H1 (cell line): ENCODE results near the gene PIP5K1C. TPM values are rescaled to one million over a fixed set of nuclear protein-coding genes. Genes with fewer than 3 reads are reported as not detected.

Experiments used
- CTCF ChIA-PET: fragments of 300-600 bp; sonication (Branson Sonifier 250); formaldehyde crosslinking; loops from one replicate; lab custom pipeline; 2021; ENCODE audit not compliant: partially characterized antibody; lab: Charles Lee
- POLR2A ChIA-PET: fragments of 300-600 bp; sonication (Branson Sonifier 250); formaldehyde crosslinking; loops from one replicate; lab custom pipeline; 2021; ENCODE audit warnings: inconsistent platforms; ENCODE audit not compliant: partially characterized antibody; lab: Charles Lee
- DNase-seq, 2 experiments: peaks; one replicate each; pipeline versions ENCODE4 v3.0.0 to v3.0.0-alpha.2; 2010 to 2022; ENCODE audit warnings: low spot score in 2 of 2, low read depth in 1 of 2, mixed read lengths in 1 of 2
- FAIRE-seq: peaks from 2 replicates; lab custom pipeline; 2011; peaks lifted over from hg19 to GRCh38; lab: Jason Lieb, UNC
- H2AFZ ChIP-seq: 2 replicates; pipeline ENCODE4 v1.8.1; 2012; ENCODE audit warnings: low read length, inconsistent platforms
- H2AK5ac ChIP-seq: 2 replicates; pipeline ENCODE4 v1.6.1; 2013; ENCODE audit warnings: low read depth, low read length
- H2BK120ac ChIP-seq: replicated peaks from 2 replicates; pipeline ENCODE3; 2013; ENCODE audit warnings: low read depth, low read length, inconsistent platforms
- H2BK12ac ChIP-seq: 2 replicates; pipeline ENCODE4 v1.6.1; 2013; ENCODE audit warnings: low read depth, low read length
- H2BK15ac ChIP-seq: 2 replicates; pipeline ENCODE4 v1.6.1; 2013; ENCODE audit warnings: low read length
- H2BK20ac ChIP-seq: 2 replicates; pipeline ENCODE4 v1.6.1; 2013; ENCODE audit warnings: low read length
- H2BK5ac ChIP-seq: 2 replicates; pipeline ENCODE4 v1.6.1; 2013; ENCODE audit warnings: low read depth, low read length
- H3K14ac ChIP-seq: 2 replicates; pipeline ENCODE4 v1.6.1; 2013; ENCODE audit warnings: inconsistent platforms; ENCODE audit not compliant: insufficient read length
- H3K18ac ChIP-seq: 2 replicates; pipeline ENCODE4 v1.6.1; 2013; ENCODE audit warnings: low read length; ENCODE audit errors: extremely low read depth
- H3K23ac ChIP-seq: 2 replicates; pipeline ENCODE4 v1.6.1; 2013; ENCODE audit warnings: inconsistent platforms; ENCODE audit not compliant: insufficient read length
- H3K23me2 ChIP-seq: 2 replicates; pipeline ENCODE4 v1.6.1; 2013; ENCODE audit warnings: low read depth, low read length
- H3K27ac ChIP-seq: 2 replicates; pipeline ENCODE4 v1.6.1; 2011; ENCODE audit warnings: low read depth, low read length, inconsistent platforms
- H3K27me3 ChIP-seq, 4 experiments: replicated peaks in 1 of 4; 1 replicate in 1 of 4; 2 replicates in 3 of 4; pipeline versions ENCODE4 v1.6.1 to v1.8.1; 2011 to 2013; ENCODE audit warnings: low read length in 3 of 4, mild to moderate bottlenecking in 3 of 4, inconsistent platforms in 2 of 4, mixed read lengths in 2 of 4, moderate library complexity in 1 of 4; ENCODE audit not compliant: control insufficient read depth in 3 of 4, insufficient read depth in 3 of 4; ENCODE audit errors: extremely low read depth in 1 of 4
- H3K36me3 ChIP-seq, 4 experiments: 2 replicates each; pipeline versions ENCODE4 v1.6.1 to v1.8.1; 2011 to 2013; ENCODE audit warnings: mild to moderate bottlenecking in 4 of 4, low read length in 3 of 4, moderate library complexity in 2 of 4, control low read depth in 1 of 4, inconsistent platforms in 1 of 4; ENCODE audit not compliant: insufficient read depth in 4 of 4, control insufficient read depth in 2 of 4
- H3K4ac ChIP-seq: replicated peaks from 2 replicates; pipeline ENCODE3; 2013; ENCODE audit warnings: low read length, low read depth, mixed read lengths, inconsistent platforms; ENCODE audit not compliant: insufficient read length
- H3K4me1 ChIP-seq, 4 experiments: replicated peaks in 1 of 4; 1 replicate in 1 of 4; 2 replicates in 3 of 4; pipeline versions ENCODE4 v1.6.1 to v1.8.1; 2011 to 2013; ENCODE audit warnings: low read length in 3 of 4, inconsistent platforms in 2 of 4, mixed read lengths in 1 of 4; ENCODE audit not compliant: insufficient read depth in 4 of 4, control insufficient read depth in 3 of 4
- H3K4me2 ChIP-seq, 2 experiments: 2 replicates each; pipeline versions ENCODE4 v1.6.1 to v1.8.1; 2011 to 2013; ENCODE audit warnings: low read depth in 2 of 2, low read length in 2 of 2, control low read depth in 1 of 2, inconsistent platforms in 1 of 2, mild to moderate bottlenecking in 1 of 2; ENCODE audit not compliant: insufficient read depth in 1 of 2
- H3K4me3 ChIP-seq, 4 experiments: fragments of 200-600, 300-600 bp in 1 of 4; sonication (generic), shearing (Covaris generic), sonication (Bioruptor Twin) in 1 of 4; 2 replicates each; pipeline versions ENCODE4 v1.5.1 to v1.8.1; 2011 to 2016; ENCODE audit warnings: low read length in 4 of 4, low read depth in 3 of 4, control low read depth in 2 of 4, inconsistent platforms in 2 of 4, mild to moderate bottlenecking in 2 of 4, mixed read lengths in 1 of 4, moderate library complexity in 1 of 4; ENCODE audit not compliant: insufficient read depth in 2 of 4; ENCODE audit errors: extremely low read depth in 1 of 4
- H3K56ac ChIP-seq: replicated peaks from 2 replicates; pipeline ENCODE3; 2013; ENCODE audit warnings: low read depth, mild to moderate bottlenecking, mixed read lengths, low read length, inconsistent platforms; ENCODE audit not compliant: insufficient read length
- H3K79me1 ChIP-seq: 2 replicates; pipeline ENCODE4 v1.6.1; 2013; ENCODE audit warnings: low read depth, low read length, control low read depth
- H3K79me2 ChIP-seq, 2 experiments: 2 replicates each; pipeline versions ENCODE4 v1.6.1 to v1.8.1; 2012 to 2013; ENCODE audit warnings: low read length in 2 of 2, mild to moderate bottlenecking in 2 of 2, inconsistent platforms in 1 of 2; ENCODE audit not compliant: insufficient read depth in 2 of 2, control insufficient read depth in 1 of 2
- H3K9ac ChIP-seq, 4 experiments: replicated peaks in 1 of 4; 1 replicate in 1 of 4; 2 replicates in 3 of 4; pipeline versions ENCODE4 v1.6.1 to v1.8.1; 2011 to 2013; ENCODE audit warnings: low read depth in 3 of 4, low read length in 3 of 4, control low read depth in 2 of 4, mild to moderate bottlenecking in 2 of 4, moderate library complexity in 2 of 4, inconsistent platforms in 1 of 4; ENCODE audit errors: extremely low read depth in 1 of 4
- H3K9me3 ChIP-seq, 2 experiments: 2 replicates each; pipeline versions ENCODE4 v1.6.1 to v1.8.1; 2012 to 2013; ENCODE audit warnings: mild to moderate bottlenecking in 2 of 2, moderate library complexity in 2 of 2, control low read depth in 1 of 2, inconsistent platforms in 1 of 2, low read depth in 1 of 2, low read length in 1 of 2, mixed read lengths in 1 of 2; ENCODE audit not compliant: insufficient read depth in 2 of 2
- H4K20me1 ChIP-seq, 2 experiments: replicated peaks in 1 of 2; 2 replicates each; pipeline versions ENCODE3 to v1.8.1; 2011 to 2013; ENCODE audit warnings: inconsistent platforms in 2 of 2, low read length in 2 of 2, mild to moderate bottlenecking in 1 of 2; ENCODE audit not compliant: insufficient read depth in 2 of 2, control insufficient read depth in 1 of 2
- H4K5ac ChIP-seq: 2 replicates; pipeline ENCODE4 v1.6.1; 2013; ENCODE audit warnings: low read length, low read depth, mixed read lengths, inconsistent platforms; ENCODE audit not compliant: insufficient read length
- H4K8ac ChIP-seq: 2 replicates; pipeline ENCODE4 v1.8.0; 2013; ENCODE audit warnings: mild to moderate bottlenecking, moderate library complexity, low read length, inconsistent platforms; ENCODE audit not compliant: insufficient read depth; ENCODE audit errors: extremely low read depth
- H4K91ac ChIP-seq: replicated peaks from 2 replicates; pipeline ENCODE3; 2013; ENCODE audit warnings: low read length, mixed read lengths, inconsistent platforms; ENCODE audit not compliant: insufficient read length
- ATF3 ChIP-seq: IDR thresholded peaks from 2 replicates; pipeline ENCODE4 v1.6.1; 2011; ENCODE audit warnings: low read depth, mild to moderate bottlenecking, low read length; ENCODE audit not compliant: insufficient read depth
- CBX8 ChIP-seq: fragments of 300-800, 300-1000 bp; sonication (generic); IDR thresholded peaks from 2 replicates; pipeline ENCODE4 v1.7.1; 2016; ENCODE audit warnings: low read depth, low read length, borderline replicate concordance
- CHD1 ChIP-seq: IDR thresholded peaks from 2 replicates; pipeline ENCODE4 v1.6.1; 2012; ENCODE audit warnings: low read depth, low read length, improper control_type of control experiment
- E2F6 ChIP-seq: IDR thresholded peaks from 2 replicates; pipeline ENCODE4 v1.6.1; 2012; ENCODE audit warnings: inconsistent platforms
- GTF2F1 ChIP-seq: IDR thresholded peaks from 2 replicates; pipeline ENCODE4 v1.6.1; 2012; ENCODE audit warnings: low read depth, low read length, improper control_type of control experiment, borderline replicate concordance
- PHF8 ChIP-seq: fragments of 200-600 bp; sonication (generic); conservative IDR thresholded peaks from 2 replicates; pipeline ENCODE4 v1.7.1; 2012; ENCODE audit warnings: low read depth, mild to moderate bottlenecking, inconsistent platforms, low read length, moderate library complexity
- SIN3A ChIP-seq, 2 experiments: IDR thresholded peaks in 1 of 2; conservative IDR thresholded peaks in 1 of 2; 2 replicates each; pipeline ENCODE4 v1.6.1; 2011 to 2012; ENCODE audit warnings: low read length in 2 of 2, improper control_type of control experiment in 1 of 2, low read depth in 1 of 2, mild to moderate bottlenecking in 1 of 2
- SP1 ChIP-seq: IDR thresholded peaks from 2 replicates; pipeline ENCODE4 v1.6.1; 2011; ENCODE audit warnings: low read depth, low read length
- WGBS, 2 experiments: shearing (Covaris generic) in 1 of 2; methylation state at CpG; one replicate each; pipeline versions ENCODE4 v1.1.6 to v1.1.7; 2013 to 2015; ENCODE audit warnings: low lambda C conversion rate in 2 of 2, mixed read lengths in 2 of 2, inconsistent platforms in 1 of 2, low coverage in 1 of 2, missing lambda C conversion rate in 1 of 2; ENCODE audit not compliant: insufficient replicate concordance in 2 of 2, insufficient coverage in 1 of 2, insufficient read length in 1 of 2; ENCODE audit errors: extremely low coverage in 1 of 2, missing lambda C conversion rate in 1 of 2; 5-methylcytosine and 5-hydroxymethylcytosine counted together
- polyA plus RNA-seq, 7 experiments: library from polyadenylated mRNA; depleted of rRNA in 3 of 7; stranded (reverse) in 5 of 7; unstranded in 2 of 7; fragments of >200 nt in 5 of 7; fragments of 200-250 nt in 2 of 7; gene quantifications; 1 replicate in 5 of 7; 2 replicates in 1 of 7; 4 replicates in 1 of 7; pipeline versions ENCODE4 v1.2.1 to v1.2.3, GENCODE V29; 2011 to 2013; ENCODE audit warnings: missing spikeins in 2 of 7, mixed read lengths in 2 of 7
- total RNA-seq: library from RNA; stranded (reverse); fragmentation: NEBNext Ultra II Directional; extraction: Animal tissue kit (Norgen Biotek cat#: 25700); gene quantifications from 2 replicates; pipeline ENCODE4 v1.2.1, GENCODE V29; 2021
- TF ChIP-seq, protein P1 (sequence below): IDR thresholded peaks from 2 replicates; pipeline ENCODE4 v1.6.1; 2011; ENCODE audit warnings: low read length, improper control_type of control experiment

The PIP5K1C gene
- total and polyA plus RNA-seq, 2 of the 8 experiments (the other 6 are each of a cell fraction or from before 2014, with no cell fraction given): 10.6 to 32.9 TPM

GRCh38 chr19:3612330-3612729 lies 87.9 kb downstream of the PIP5K1C start:
- no peak for DNase-seq
- no peak overlapping the region for H3K23ac ChIP-seq
- no peak overlapping the region for H2BK120ac ChIP-seq
- no peak overlapping the region for H3K4me3 ChIP-seq
- H3K27ac ChIP-seq: no peak overlapping the region
- no peaks in the 10 kb centered on the region for H3K79me2 ChIP-seq
- CTCF ChIA-PET: interaction anchor here (0.8 to 1.4 kb wide), 9 partner anchors 10 to 47 kb away, joined by 3 to 4 read pairs (median 3); no protein-coding TSS in a partner anchor
- H2BK12ac ChIP-seq: no peak overlapping the region
- H4K5ac ChIP-seq: no peak overlapping the region
- H3K79me1 ChIP-seq: no peaks in the 10 kb centered on the region; the same call in 1 of the 2 replicates
- H3K4ac ChIP-seq: no peak overlapping the region
- no peak overlapping the region for H3K4me2 ChIP-seq
- H3K27me3 ChIP-seq: no peaks in the 10 kb centered on the region
- peaks cover 2% of the 10 kb centered on the region; the same call in 1 of the 2 replicates for H3K23me2 ChIP-seq
- no peak overlapping the region for H2AFZ ChIP-seq
- no peak overlapping the region for H4K8ac ChIP-seq
- H3K18ac ChIP-seq: no peak overlapping the region
- H2BK15ac ChIP-seq: no peak overlapping the region
- no peak overlapping the region for H2BK20ac ChIP-seq
- H3K14ac ChIP-seq: no peak overlapping the region
- WGBS, 2 experiments: 93% methylated on average over 32 of the region's 33 CpGs; no CpG with 5 or more reads in 1 of the 2 experiments
- TF ChIP-seq SIN3A (conservative IDR thresholded peaks at IDR 0.05 in 1 of 2, IDR thresholded peaks at IDR 0.05 in 1 of 2; ENCODE audit: low read depth in 1 of 2, low read length in 2 of 2) (no peak), PHF8 (no peak), GTF2F1 (no peak), SP1 (no peak), CHD1 (no peak), E2F6 (no peak), ATF3 (no peak), CBX8 (no peak)
- TF ChIP-seq, protein P1, sequence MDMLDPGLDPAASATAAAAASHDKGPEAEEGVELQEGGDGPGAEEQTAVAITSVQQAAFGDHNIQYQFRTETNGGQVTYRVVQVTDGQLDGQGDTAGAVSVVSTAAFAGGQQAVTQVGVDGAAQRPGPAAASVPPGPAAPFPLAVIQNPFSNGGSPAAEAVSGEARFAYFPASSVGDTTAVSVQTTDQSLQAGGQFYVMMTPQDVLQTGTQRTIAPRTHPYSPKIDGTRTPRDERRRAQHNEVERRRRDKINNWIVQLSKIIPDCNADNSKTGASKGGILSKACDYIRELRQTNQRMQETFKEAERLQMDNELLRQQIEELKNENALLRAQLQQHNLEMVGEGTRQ: no peak
- POLR2A ChIA-PET: interaction anchor here (0.8 to 1.7 kb wide), 3 partner anchors 34 to 60 kb away, joined by 3 to 5 read pairs (median 4); no protein-coding TSS in a partner anchor
- H3K9me3 ChIP-seq: no peaks in the 10 kb centered on the region
- H4K20me1 ChIP-seq: peaks cover 2 to 13% of the 10 kb centered on the region in 2 experiments
- no peak for FAIRE-seq
- H3K9ac ChIP-seq: no peak overlapping the region
- H4K91ac ChIP-seq: no peak overlapping the region
- H3K36me3 ChIP-seq: peaks cover 0 to 21% (median 3%) of the 10 kb centered on the region in 4 experiments; a peak in 2 of 8 replicates
- H2BK5ac ChIP-seq: no peak overlapping the region
- H3K56ac ChIP-seq: no peak overlapping the region
- H2AK5ac ChIP-seq: no peak overlapping the region
- peaks cover 3 to 6% (median 5%) of the 10 kb centered on the region in 4 experiments; a peak in 5 of 7 replicates for H3K4me1 ChIP-seq
